GM23338 (cell line): ENCODE results near the gene GAL3ST1. TPM values are rescaled to one million over a fixed set of nuclear protein-coding genes. Genes with fewer than 3 reads are reported as not detected.

Experiments
- ATAC-seq: fragments of 200-7000 bp; cut with Tn5 transposase; 3 replicates; pipeline ENCODE4 v1.9.1; 2020
- DNase-seq: peaks from one replicate; pipeline ENCODE4 v3.0.0-alpha.2; 2015; ENCODE audit warnings: low spot score
- H2AFZ ChIP-seq: fragments of 200-600 bp; sonication (generic); 2 replicates; pipeline ENCODE4 v1.8.0; 2016; ENCODE audit warnings: antibody characterized with exemption, mild to moderate bottlenecking, moderate library complexity
- H3F3A ChIP-seq: fragments of 200-600 bp; sonication (generic); replicated peaks from 2 replicates; pipeline ENCODE4 v1.8.0; 2017; ENCODE audit warnings: antibody characterized with exemption, mixed run types, low read depth
- H3K27ac ChIP-seq: fragments of 200-600 bp; sonication (generic); 2 replicates; pipeline ENCODE4 v1.6.1; 2016; ENCODE audit warnings: low read depth
- H3K27me3 ChIP-seq: fragments of 200-600 bp; sonication (generic); 2 replicates; pipeline ENCODE4 v1.8.0; 2016; ENCODE audit warnings: mild to moderate bottlenecking, mixed run types, moderate library complexity; ENCODE audit not compliant: insufficient read depth
- H3K36me3 ChIP-seq: fragments of 200-600 bp; sonication (generic); 2 replicates; pipeline ENCODE4 v1.8.0; 2016; ENCODE audit warnings: mild to moderate bottlenecking; ENCODE audit not compliant: insufficient read depth
- H3K4me1 ChIP-seq: fragments of 200-600 bp; sonication (generic); 2 replicates; pipeline ENCODE4 v1.8.0; 2016; ENCODE audit warnings: mild to moderate bottlenecking, moderate library complexity; ENCODE audit not compliant: insufficient read depth
- H3K4me2 ChIP-seq: fragments of 200-600 bp; sonication (generic); 2 replicates; pipeline ENCODE4 v1.7.1; 2017; ENCODE audit warnings: mixed run types
- H3K4me3 ChIP-seq: fragments of 200-600 bp; sonication (generic); 2 replicates; pipeline ENCODE4 v1.6.1; 2016; ENCODE audit warnings: mixed run types
- H3K79me2 ChIP-seq: fragments of 200-600 bp; sonication (generic); replicated peaks from 2 replicates; pipeline ENCODE4 v1.8.0; 2017; ENCODE audit warnings: mild to moderate bottlenecking; ENCODE audit not compliant: insufficient read depth
- H3K9me2 ChIP-seq: fragments of 200-600 bp; sonication (generic); 2 replicates; pipeline ENCODE4 v1.8.0; 2017; ENCODE audit not compliant: insufficient read depth
- H4K20me1 ChIP-seq: fragments of 200-600 bp; sonication (generic); replicated peaks from 2 replicates; pipeline ENCODE4 v1.8.0; 2017; ENCODE audit warnings: mild to moderate bottlenecking; ENCODE audit not compliant: insufficient read depth
- H3K27ac Mint-ChIP-seq: 2 replicates; pipeline ENCODE4 v1.8.0; 2020; ENCODE audit warnings: inconsistent platforms, mild to moderate bottlenecking, moderate library complexity, mixed read lengths
- H3K27me3 Mint-ChIP-seq: 3 replicates; pipeline ENCODE4 v1.8.0; 2022; ENCODE audit warnings: low read depth, mild to moderate bottlenecking, moderate library complexity, mixed read lengths, inconsistent platforms; ENCODE audit not compliant: insufficient read depth, poor library complexity
- H3K36me3 Mint-ChIP-seq: 3 replicates; pipeline ENCODE4 v1.8.0; 2021; ENCODE audit warnings: low read depth, mild to moderate bottlenecking, inconsistent platforms, moderate library complexity, mixed read lengths
- H3K4me1 Mint-ChIP-seq: 3 replicates; pipeline ENCODE4 v1.8.0; 2020; ENCODE audit warnings: mild to moderate bottlenecking, inconsistent platforms, mixed read lengths
- H3K4me3 Mint-ChIP-seq: 3 replicates; pipeline ENCODE4 v1.8.0; 2021; ENCODE audit warnings: moderate library complexity, mild to moderate bottlenecking, inconsistent platforms, mixed read lengths
- H3K9me3 Mint-ChIP-seq: 3 replicates; pipeline ENCODE4 v1.8.0; 2020; ENCODE audit warnings: moderate library complexity, mild to moderate bottlenecking, inconsistent platforms, mixed read lengths
- CREB1 ChIP-seq: fragments of 250-450 bp; sonication (Bioruptor Pico); IDR thresholded peaks from 2 replicates; pipeline ENCODE4 v1.5.0; 2020; ENCODE audit warnings: low read depth, mild to moderate bottlenecking, moderate library complexity
- CTCF ChIP-seq, 2 experiments: fragments of 200-600 bp in 1 of 2; sonication (generic) in 1 of 2; conservative IDR thresholded peaks; 2 replicates each; pipeline versions ENCODE4 v1.5.1 to v1.6.1; 2016 to 2017; ENCODE audit warnings: antibody characterized with exemption in 2 of 2, low read depth in 2 of 2, mild to moderate bottlenecking in 2 of 2, moderate library complexity in 1 of 2
- EZH2 ChIP-seq: fragments of 200-600 bp; sonication (generic); IDR thresholded peaks from one replicate; pipeline ENCODE4 v1.8.0; 2017; ENCODE audit warnings: antibody characterized with exemption, mild to moderate bottlenecking, low read depth; ENCODE audit not compliant: unreplicated experiment
- EZH2phosphoT487 ChIP-seq: fragments of 200-600 bp; sonication (generic); IDR thresholded peaks from one replicate; pipeline ENCODE4 v1.8.1; 2018; ENCODE audit warnings: antibody characterized with exemption; ENCODE audit not compliant: unreplicated experiment
- JUNB ChIP-seq: IDR thresholded peaks from one replicate; pipeline ENCODE4 v1.6.1; 2016; ENCODE audit warnings: antibody characterized with exemption; ENCODE audit not compliant: unreplicated experiment
- NANOG ChIP-seq: IDR thresholded peaks from 2 replicates; pipeline ENCODE4 v1.6.1; 2016; ENCODE audit warnings: antibody characterized with exemption, borderline replicate concordance
- POLR2AphosphoS5 ChIP-seq: IDR thresholded peaks from 2 replicates; pipeline ENCODE4 v1.6.1; 2016; ENCODE audit warnings: antibody characterized with exemption, low read depth
- REST ChIP-seq: IDR thresholded peaks from one replicate; pipeline ENCODE4 v1.6.1; 2018; ENCODE audit warnings: antibody characterized with exemption; ENCODE audit not compliant: unreplicated experiment
- STAT1 ChIP-seq: IDR thresholded peaks from one replicate; pipeline ENCODE4 v1.6.1; 2016; ENCODE audit warnings: antibody characterized with exemption; ENCODE audit not compliant: unreplicated experiment
- ZNF114 ChIP-seq: fragments of 250-450 bp; sonication (Bioruptor Pico); IDR thresholded peaks from 2 replicates; pipeline ENCODE4 v1.5.0; 2020; ENCODE audit warnings: mild to moderate bottlenecking, moderate library complexity
- ZNF331 ChIP-seq: fragments of 250-450 bp; sonication (Bioruptor Pico); IDR thresholded peaks from 2 replicates; pipeline ENCODE4 v1.5.0; 2020; ENCODE audit warnings: low read depth, mild to moderate bottlenecking, moderate library complexity
- polyA plus RNA-seq: library from polyadenylated mRNA; unstranded; fragments of >200 nt; fragmentation: Nextera tagmentation; extraction: Ambion mirVana; gene quantifications from 2 replicates; pipeline ENCODE4 v1.2.1, GENCODE V29; 2016
- total RNA-seq: library from RNA; depleted of rRNA; stranded (reverse); fragments of >200 nt; shearing (Covaris generic); gene quantifications from 2 replicates; pipeline ENCODE4 v1.2.3, GENCODE V29; 2014

The GAL3ST1 gene
- total and polyA plus RNA-seq, 2 experiments from 2014 or later, result 8.2 to 13.3 TPM

- peaks cover 10% of the 10 kb centered on the region for H3K27me3 Mint-ChIP-seq
- Histone ChIP-seq H3K27ac (no peak overlapping the region), H3K4me2 (no peak overlapping the region), H3K4me1 (peaks cover 20% of the 10 kb centered on the region), H3K27me3 (no peaks in the 10 kb centered on the region), H3K4me3 (no peak overlapping the region), H3K36me3 (no peaks in the 10 kb centered on the region), H2AFZ (no peak overlapping the region), H4K20me1 (no peaks in the 10 kb centered on the region), H3K9me2 (no peaks in the 10 kb centered on the region), H3F3A (no peaks in the 10 kb centered on the region), H3K79me2 (no peaks in the 10 kb centered on the region)
- ATAC-seq (no peak), DNase-seq (no peak)
- H3K27ac Mint-ChIP-seq, result no peak overlapping the region
- TF ChIP-seq ZNF114, result no peak
- TF ChIP-seq NANOG, result no peak
- TF ChIP-seq STAT1, result no peak
- no peak for TF ChIP-seq CTCF (conservative IDR thresholded peaks at IDR 0.05; ENCODE audit: low read depth in 2 of 2)
- TF ChIP-seq EZH2, result no peak
- TF ChIP-seq JUNB, result no peak
- no peak for TF ChIP-seq EZH2phosphoT487
- H3K4me1 Mint-ChIP-seq, result peaks cover 34% of the 10 kb centered on the region
- H3K9me3 Mint-ChIP-seq, result no peaks in the 10 kb centered on the region
- no peaks in the 10 kb centered on the region for H3K36me3 Mint-ChIP-seq
- no peak overlapping the region for H3K4me3 Mint-ChIP-seq
Measured at GRCh38 chr22:30565341-30565740, 9.1 kb downstream of the GAL3ST1 start.

DNA sequence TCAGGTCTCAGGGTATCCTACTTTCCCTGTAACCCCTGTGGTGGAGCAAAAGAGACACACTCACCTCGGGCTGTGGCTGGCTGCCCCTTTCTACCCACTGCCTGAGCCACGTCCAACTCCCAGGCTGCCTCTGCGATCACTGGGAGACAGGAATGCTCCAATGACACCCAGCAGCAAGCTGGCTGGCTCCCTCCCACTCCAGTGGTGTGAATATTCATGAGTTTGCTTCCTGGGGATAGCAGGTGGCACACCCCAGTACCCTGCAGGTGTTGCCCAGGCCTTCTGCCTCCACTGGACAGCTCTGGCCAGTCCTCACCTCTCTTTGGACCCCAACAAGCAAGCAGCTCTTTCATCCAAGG lies 9.7 kb downstream of the GAL3ST1 start:
- Histone ChIP-seq H3K4me3 (no peak overlapping the region), H3K27me3 (no peaks in the 10 kb centered on the region), H3K36me3 (no peaks in the 10 kb centered on the region), H3K79me2 (no peaks in the 10 kb centered on the region), H3K4me2 (peak overlapping the region; percentile 38; the same call in 1 of the 2 replicates), H3K9me2 (no peaks in the 10 kb centered on the region), H3K27ac (no peak overlapping the region), H2AFZ (no peak overlapping the region), H3K4me1 (peaks cover 26% of the 10 kb centered on the region), H4K20me1 (no peaks in the 10 kb centered on the region), H3F3A (no peaks in the 10 kb centered on the region)
- Mint-ChIP-seq H3K9me3 (no peaks in the 10 kb centered on the region), H3K27me3 (peaks cover 5% of the 10 kb centered on the region), H3K4me3 (no peak overlapping the region), H3K36me3 (no peaks in the 10 kb centered on the region), H3K27ac (no peak overlapping the region), H3K4me1 (peaks cover 38% of the 10 kb centered on the region)
- DNase-seq (peak; percentile 52), ATAC-seq (peak; percentile 62)
- TF ChIP-seq ZNF114, result no peak
- no peak for TF ChIP-seq ZNF331 (CRISPR knock-in tag)
- TF ChIP-seq NANOG, result no peak
- no peak for TF ChIP-seq POLR2AphosphoS5
- TF ChIP-seq STAT1, result no peak
- no peak for TF ChIP-seq CTCF (conservative IDR thresholded peaks at IDR 0.05; ENCODE audit: low read depth in 2 of 2)
- no peak for TF ChIP-seq REST
- no peak for TF ChIP-seq CREB1 (CRISPR knock-in tag)
